Thyroid gland (tissue), 4 donors: ENCODE results near the gene NEK7. TPM values are rescaled to one million over a fixed set of nuclear protein-coding genes. Genes with fewer than 3 reads are reported as not detected.

ENCODE experiments used
- DNase-seq, 2 donors: peaks; one replicate each; pipeline ENCODE4 v3.0.0-alpha.2; 2019
- H3K27ac ChIP-seq, 3 donors: fragments of 200-600 bp; sonication (generic); 1 replicate in 2 of 3; 2 replicates in 1 of 3; pipeline ENCODE4 v1.5.1; 2016 to 2019; ENCODE audit warnings: mild to moderate bottlenecking in 1 of 3, moderate library complexity in 1 of 3
- H3K27me3 ChIP-seq: fragments of 200-600 bp; sonication (generic); one replicate; pipeline ENCODE4 v1.5.1; 2019
- H3K36me3 ChIP-seq, 2 donors: fragments of 200-600 bp; sonication (generic); one replicate each; pipeline ENCODE4 v1.5.1; 2016 to 2019
- H3K4me1 ChIP-seq, 2 donors: fragments of 200-600 bp; sonication (generic); one replicate each; pipeline ENCODE4 v1.5.1; 2017 to 2019
- H3K4me3 ChIP-seq, 3 donors: fragments of 200-600 bp; sonication (generic); replicated peaks in 1 of 3; 1 replicate in 2 of 3; 2 replicates in 1 of 3; pipeline ENCODE4 v1.5.1; 2016; ENCODE audit warnings: mild to moderate bottlenecking in 1 of 3
- H3K9me3 ChIP-seq: fragments of 200-600 bp; sonication (generic); one replicate; pipeline ENCODE4 v1.5.1; 2017
- CTCF ChIP-seq, 6 experiments: fragments of 200-600 bp in 3 of 6; fragments of 450-650 bp in 3 of 6; sonication (generic) in 3 of 6; IDR thresholded peaks; one replicate each; pipeline ENCODE4 v1.5.1; 2016 to 2019; ENCODE audit warnings: antibody characterized with exemption in 6 of 6, mild to moderate bottlenecking in 2 of 6, inconsistent platforms in 1 of 6, moderate library complexity in 1 of 6
- POLR2A ChIP-seq, 2 donors: fragments of 450-650 bp; IDR thresholded peaks; one replicate each; pipeline ENCODE4 v1.6.1; 2017; ENCODE audit warnings: antibody characterized with exemption in 2 of 2, mild to moderate bottlenecking in 2 of 2, moderate library complexity in 1 of 2
- WGBS, 2 donors: methylation state at CpG; one replicate each; pipeline ENCODE4 v1.1.5; 2017; 5-methylcytosine and 5-hydroxymethylcytosine counted together
- intact Hi-C: fragments of 100-400 bp; cut with DNase I; formaldehyde crosslinking; loops from one replicate; pipeline ENCODE4 v1.15.1; 2023
- total RNA-seq, 4 donors: library from RNA; depleted of rRNA; stranded (reverse); fragments of >200 nt; gene quantifications; one replicate each; pipeline ENCODE4 v1.2.3, GENCODE V29; 2016

NEK7 gene
- total RNA-seq, 4 donors from 2014 or later, result 65.6 to 102 (median 77.7) TPM

GRCh38 chr1:198360208-198360729 lies 203.5 kb downstream of the NEK7 start:
- H3K27me3 ChIP-seq, result no peaks in the 10 kb centered on the region
- H3K36me3 ChIP-seq, result no peaks in the 10 kb centered on the region
- no peaks in the 10 kb centered on the region for H3K4me1 ChIP-seq
- DNase-seq, result no peak
- 88 to 89% methylated on average over 4 of the region's 4 CpGs for WGBS, 2 donors
- H3K4me3 ChIP-seq, result no peak overlapping the region
- no peaks in the 10 kb centered on the region for H3K9me3 ChIP-seq
- no peak overlapping the region for H3K27ac ChIP-seq
- TF ChIP-seq POLR2A (IDR thresholded peaks at IDR 0.05) (no peak), CTCF (IDR thresholded peaks at IDR 0.05) (no peak)
- intact Hi-C loops, result no loop called here

- TF ChIP-seq CTCF (IDR thresholded peaks at IDR 0.05) (no peak), POLR2A (IDR thresholded peaks at IDR 0.05) (no peak)
- WGBS, 2 donors, result 90 to 93% methylated on average over 3 of the region's 3 CpGs
- no peaks in the 10 kb centered on the region for H3K27me3 ChIP-seq
- H3K9me3 ChIP-seq, result no peaks in the 10 kb centered on the region
- no peaks in the 10 kb centered on the region for H3K36me3 ChIP-seq
- no peak for DNase-seq
- H3K27ac ChIP-seq, result no peak overlapping the region
- H3K4me1 ChIP-seq, result no peaks in the 10 kb centered on the region
- no peak overlapping the region for H3K4me3 ChIP-seq
- intact Hi-C loops, result no loop called here
Measured at GRCh38 chr1:198361237-198361767, 204.5 kb downstream of the NEK7 start.

GRCh38 chr1:198363625-198364151 lies 206.9 kb downstream of the NEK7 start:
- H3K4me3 ChIP-seq, result no peak overlapping the region
- 88 to 93% methylated on average over 3 of the region's 3 CpGs for WGBS, 2 donors
- intact Hi-C loops, result no loop called here

GRCh38 chr1:198364471-198364870 lies 207.7 kb downstream of the NEK7 start:
- Histone ChIP-seq H3K27ac (no peak overlapping the region), H3K9me3 (no peaks in the 10 kb centered on the region), H3K4me3 (no peak overlapping the region), H3K4me1 (no peaks in the 10 kb centered on the region), H3K36me3 (no peaks in the 10 kb centered on the region), H3K27me3 (no peaks in the 10 kb centered on the region)
- TF ChIP-seq CTCF (IDR thresholded peaks at IDR 0.05), result no peak
- no peak for TF ChIP-seq POLR2A (IDR thresholded peaks at IDR 0.05)
- intact Hi-C loops, result no loop called here
- no peak for DNase-seq
- 73 to 83% methylated on average over 2 of the region's 2 CpGs for WGBS, 2 donors

More at GRCh38 chr1:198363625-198364151, 206.9 kb downstream of the NEK7 start:
- no peak overlapping the region for H3K27ac ChIP-seq
- H3K27me3 ChIP-seq, result no peaks in the 10 kb centered on the region
- H3K4me1 ChIP-seq, result no peaks in the 10 kb centered on the region
- H3K36me3 ChIP-seq, result no peaks in the 10 kb centered on the region
- no peak for DNase-seq
- TF ChIP-seq CTCF (IDR thresholded peaks at IDR 0.05), result no peak
- TF ChIP-seq POLR2A (IDR thresholded peaks at IDR 0.05), result no peak
- H3K9me3 ChIP-seq, result no peaks in the 10 kb centered on the region

- intact Hi-C loops, result no loop called here
- Histone ChIP-seq H3K9me3 (no peaks in the 10 kb centered on the region), H3K4me3 (no peak overlapping the region), H3K27me3 (no peaks in the 10 kb centered on the region), H3K36me3 (no peaks in the 10 kb centered on the region), H3K27ac (no peak overlapping the region), H3K4me1 (no peaks in the 10 kb centered on the region)
- 41 to 81% methylated on average over 1 of the region's 1 CpG for whole genome bisulfite sequencing, 2 donors
- no peak for DNase-seq
- TF ChIP-seq CTCF (IDR thresholded peaks at IDR 0.05), result no peak
- no peak for TF ChIP-seq POLR2A (IDR thresholded peaks at IDR 0.05)
Measured at GRCh38 chr1:198367296-198367695, 210.5 kb downstream of the NEK7 start.
